Neural cell (in vitro differentiated cells): ENCODE results near the gene TIAM2.
A peak's percentile ranks its signal among the peaks of the same experiment; 100 is the strongest.

Experiments
- CTCF ChIP-seq: fragments of 450-650 bp; IDR thresholded peaks from 2 replicates; pipeline ENCODE4 v1.5.1; 2014; ENCODE audit warnings: antibody characterized with exemption, mild to moderate bottlenecking, moderate library complexity; ENCODE audit not compliant: poor library complexity, severe bottlenecking
- EP300 ChIP-seq: fragments of 450-650 bp; conservative IDR thresholded peaks from 2 replicates; pipeline ENCODE4 v1.6.1; 2014; ENCODE audit warnings: antibody characterized with exemption, mild to moderate bottlenecking, moderate library complexity; ENCODE audit not compliant: poor library complexity, severe bottlenecking
- POLR2AphosphoS5 ChIP-seq: IDR thresholded peaks from 2 replicates; pipeline ENCODE4 v1.6.1; 2012

GRCh38 chr6:155177363-155177961 is 182.3 kb downstream of the TIAM2 start:
- TF ChIP-seq CTCF = peak; percentile 83
- TF ChIP-seq POLR2AphosphoS5 = no peak
- TF ChIP-seq EP300 = no peak
